Measurements from ENCODE around the gene FGR.
"Not testable (repeated sequence)": the region's sequence is repeated elsewhere in the genome, so short reads cannot be mapped to it uniquely, and the experiment has no call there.

Gene FGR

GRCh38 chr1:27621051-27621920 is 13.7 kb downstream of the FGR start:
- ATAC-seq, result peak; percentile 60; the same call in 2 of the 3 replicates
- TF ChIP-seq TOX (CRISPR knock-in tag; IDR thresholded peaks at IDR 0.05; ENCODE audit: borderline replicate concordance) (no peak), CSRNP3 (CRISPR knock-in tag; IDR thresholded peaks at IDR 0.05) (no peak), ZC3H10 (CRISPR knock-in tag; IDR thresholded peaks at IDR 0.05) (no peak), PPARA (CRISPR knock-in tag; IDR thresholded peaks at IDR 0.05; ENCODE audit: borderline replicate concordance) (no peak), ZFP30 (CRISPR knock-in tag; IDR thresholded peaks at IDR 0.05) (no peak), ZNF8 (CRISPR knock-in tag; IDR thresholded peaks at IDR 0.05) (no peak), ESRRG (CRISPR knock-in tag; IDR thresholded peaks at IDR 0.05) (no peak)

DNA sequence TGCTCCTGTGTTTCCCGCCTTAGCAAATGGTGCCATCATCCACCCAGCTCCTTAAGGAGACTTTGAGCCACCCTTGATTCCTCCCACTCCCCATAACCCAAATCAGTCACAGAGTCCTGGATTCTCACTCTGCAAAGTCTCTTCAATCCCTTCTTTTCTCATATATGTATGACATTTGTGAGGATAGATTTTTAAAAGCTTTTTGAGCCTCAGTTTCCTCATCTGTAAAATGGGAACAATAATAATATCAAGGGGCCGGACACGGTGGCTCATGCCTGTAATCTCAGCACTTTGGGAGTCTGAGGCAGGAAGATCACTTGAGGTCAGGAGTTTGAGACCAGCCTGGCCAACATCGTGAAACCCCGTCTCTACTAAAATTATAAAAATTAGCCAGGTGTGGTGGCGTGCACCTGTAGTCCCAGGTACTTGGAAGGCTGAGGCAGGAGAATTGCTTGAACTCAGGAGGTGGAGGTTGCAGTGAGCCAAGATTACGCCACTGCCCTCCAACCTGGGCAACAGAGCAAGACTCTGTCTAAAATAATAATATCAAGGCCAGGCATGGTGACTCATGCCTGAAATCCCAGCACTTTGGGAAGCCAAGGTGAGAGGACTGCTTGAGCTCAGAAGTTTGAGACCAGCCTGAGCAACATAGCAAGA is 15.1 kb downstream of the FGR start:
- ATAC-seq, result not testable (repeated sequence)

- no peak for ATAC-seq
- TF ChIP-seq BACH2 (CRISPR knock-in tag; IDR thresholded peaks at IDR 0.05; ENCODE audit: borderline replicate concordance) (no peak), ZFP30 (CRISPR knock-in tag; IDR thresholded peaks at IDR 0.05) (no peak), RARB (CRISPR knock-in tag; IDR thresholded peaks at IDR 0.05) (no peak), ISL1 (CRISPR knock-in tag; IDR thresholded peaks at IDR 0.05) (no peak), ZC3H10 (CRISPR knock-in tag; IDR thresholded peaks at IDR 0.05) (no peak), ZNF8 (CRISPR knock-in tag; IDR thresholded peaks at IDR 0.05) (no peak), OSR1 (CRISPR knock-in tag; IDR thresholded peaks at IDR 0.05) (no peak), ZNF565 (CRISPR knock-in tag; conservative IDR thresholded peaks at IDR 0.05; ENCODE audit: low read depth) (no peak), ZNF70 (CRISPR knock-in tag; IDR thresholded peaks at IDR 0.05) (no peak), PPARA (CRISPR knock-in tag; IDR thresholded peaks at IDR 0.05; ENCODE audit: borderline replicate concordance) (no peak), GLIS3 (CRISPR knock-in tag; IDR thresholded peaks at IDR 0.05) (no peak), TOX (CRISPR knock-in tag; IDR thresholded peaks at IDR 0.05; ENCODE audit: borderline replicate concordance) (no peak), ZFP3 (CRISPR knock-in tag; IDR thresholded peaks at IDR 0.05) (no peak), TSHZ2 (CRISPR knock-in tag; IDR thresholded peaks at IDR 0.05) (no peak), CSDC2 (CRISPR knock-in tag; IDR thresholded peaks at IDR 0.05) (no peak), POU6F1 (CRISPR knock-in tag; IDR thresholded peaks at IDR 0.05; ENCODE audit: borderline replicate concordance, low read depth) (no peak)
- TF ChIP-seq, protein P1, sequence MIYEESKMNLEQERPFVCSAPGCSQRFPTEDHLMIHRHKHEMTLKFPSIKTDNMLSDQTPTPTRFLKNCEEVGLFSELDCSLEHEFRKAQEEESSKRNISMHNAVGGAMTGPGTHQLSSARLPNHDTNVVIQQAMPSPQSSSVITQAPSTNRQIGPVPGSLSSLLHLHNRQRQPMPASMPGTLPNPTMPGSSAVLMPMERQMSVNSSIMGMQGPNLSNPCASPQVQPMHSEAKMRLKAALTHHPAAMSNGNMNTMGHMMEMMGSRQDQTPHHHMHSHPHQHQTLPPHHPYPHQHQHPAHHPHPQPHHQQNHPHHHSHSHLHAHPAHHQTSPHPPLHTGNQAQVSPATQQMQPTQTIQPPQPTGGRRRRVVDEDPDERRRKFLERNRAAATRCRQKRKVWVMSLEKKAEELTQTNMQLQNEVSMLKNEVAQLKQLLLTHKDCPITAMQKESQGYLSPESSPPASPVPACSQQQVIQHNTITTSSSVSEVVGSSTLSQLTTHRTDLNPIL (CRISPR knock-in tag; IDR thresholded peaks at IDR 0.05; ENCODE audit: low read depth), result no peak
Measured at GRCh38 chr1:27618341-27619082, 16.5 kb downstream of the FGR start.
